ENCODE data around the gene SCN1A. TPM values are rescaled to one million over a fixed set of nuclear protein-coding genes. Genes with fewer than 3 reads are reported as not detected.

The SCN1A gene
- total and polyA plus RNA-seq, 2 of the 4 experiments (the other 2 are of a cell fraction): under 0.01 TPM; not detected in 1

DNA sequence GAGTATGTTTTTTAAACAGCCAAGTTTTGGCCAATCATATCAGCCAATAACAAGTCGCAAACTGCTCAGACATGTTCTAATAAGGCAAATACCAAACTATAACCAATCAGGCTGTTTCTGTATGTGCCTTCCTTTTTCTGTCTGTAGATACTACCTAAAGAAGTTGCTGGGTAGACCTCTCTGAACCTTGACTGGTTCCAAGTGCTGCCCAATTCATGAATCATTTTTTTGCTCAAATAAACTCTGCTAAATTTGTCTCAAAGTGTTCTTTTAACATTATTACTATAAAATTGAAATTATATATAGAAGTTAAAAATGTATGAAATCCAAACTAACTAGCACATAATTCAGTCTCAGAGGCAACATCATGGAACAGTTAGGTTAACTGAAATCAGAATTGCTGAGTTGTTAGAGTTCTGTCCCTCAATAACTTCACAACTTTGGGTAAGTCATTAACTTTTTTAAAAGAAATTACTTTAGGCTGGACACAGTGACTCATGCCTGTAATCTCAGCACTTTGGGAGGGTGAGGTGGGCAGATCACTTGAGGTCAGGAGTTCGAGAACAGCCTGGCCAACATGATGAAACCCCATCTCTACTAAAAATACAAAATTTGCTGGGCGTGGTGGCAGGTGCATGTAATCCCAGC, 169.4 kb downstream of the SCN1A start:
- Histone ChIP-seq H3K27ac (ENCODE audit: insufficient read depth, low read length) (no peak overlapping the region), H2BK5ac (ENCODE audit: low read depth, low read length, poor library complexity, severe bottlenecking) (no peak overlapping the region), H4K8ac (ENCODE audit: low read depth in 2 of 2, low read length in 2 of 2) (no peak overlapping the region), H3K79me1 (ENCODE audit: low read depth in 1 of 2, low read length in 2 of 2) (no peaks in the 10 kb centered on the region), H2AK5ac (ENCODE audit: low read depth, low read length) (no peak overlapping the region), H4K5ac (ENCODE audit: low read depth, low read length) (no peak overlapping the region), H3K36me3 (ENCODE audit: control insufficient read depth, insufficient read depth, low read length) (no peaks in the 10 kb centered on the region), H2BK120ac (ENCODE audit: low read depth, low read length) (no peak overlapping the region), H2BK20ac (ENCODE audit: low read depth, low read length) (no peak overlapping the region), H3K14ac (replicated peaks; ENCODE audit: low read depth, low read length) (no peak overlapping the region), H3K9me3 (ENCODE audit: control insufficient read depth, insufficient read depth, low read length) (no peaks in the 10 kb centered on the region), H3K9me1 (ENCODE audit: insufficient read depth, low read length) (no peaks in the 10 kb centered on the region), H4K91ac (ENCODE audit: insufficient read depth, low read depth, low read length) (no peak overlapping the region), H3K18ac (ENCODE audit: low read depth, low read length) (no peak overlapping the region), H2BK15ac (ENCODE audit: low read depth, low read length) (no peak overlapping the region), H3K56ac (ENCODE audit: extremely low read depth, insufficient read depth, low read length) (no peak overlapping the region), H4K20me1 (ENCODE audit: insufficient read depth, low read length) (no peaks in the 10 kb centered on the region), H2AK9ac (replicated peaks; ENCODE audit: low read depth, low read length, poor library complexity) (no peak overlapping the region), H3K23ac (ENCODE audit: low read depth, low read length) (no peak overlapping the region), H3K4me2 (ENCODE audit: low read depth, low read length) (no peak overlapping the region), H3K4me3 (ENCODE audit: insufficient read depth, low read depth, low read length) (no peak overlapping the region), H3K9ac (ENCODE audit: low read depth, low read length) (no peak overlapping the region), H3K27me3 (ENCODE audit: control insufficient read depth, insufficient read depth, low read length) (no peaks in the 10 kb centered on the region), H3K4ac (ENCODE audit: low read depth, low read length) (no peak overlapping the region), H2AFZ (replicated peaks; ENCODE audit: low read length, poor library complexity) (no peak overlapping the region), H3K4me1 (ENCODE audit: control insufficient read depth, insufficient read depth, low read length) (no peaks in the 10 kb centered on the region)
- DNase-seq (no peak), ATAC-seq (ENCODE audit: low read depth) (no peak)
- CTCF ChIA-PET: interaction anchor here (0.8 kb wide), 1 partner anchor 13 kb away, joined by 4 read pairs; no protein-coding TSS in a partner anchor
- BruUV-seq (replicated peaks): no TSS peak
- dilution Hi-C loops (cut with HindIII; ENCODE audit: low sequenced_read_pairs, unreplicated experiment): no loop called here
- WGBS, 2 experiments (ENCODE audit: extremely low coverage in 2 of 2, insufficient read length in 1 of 2): no CpG with 5 or more reads among the region's 3 CpGs
- intact Hi-C loops (cut with micrococcal nuclease): no loop called here
- in situ Hi-C loops (cut with MboI; ENCODE audit: low sequenced_read_pairs): loop anchor here (25.0 kb wide), 1 partner anchor 454 kb away; no protein-coding TSS in a partner anchor
- POLR2A ChIA-PET (ENCODE audit: unreplicated experiment): no interaction called here
- no peak for TF ChIP-seq CEBPB (IDR thresholded peaks at IDR 0.05; ENCODE audit: low read depth, low read length)
- TF ChIP-seq BHLHE40 (IDR thresholded peaks at IDR 0.05; ENCODE audit: low read depth, low read length): no peak
- TF ChIP-seq MXI1 (IDR thresholded peaks at IDR 0.05; ENCODE audit: borderline replicate concordance, low read depth, low read length): no peak
- TF ChIP-seq RAD21 (IDR thresholded peaks at IDR 0.05; ENCODE audit: low read length): no peak
- no peak for TF ChIP-seq RCOR1 (IDR thresholded peaks at IDR 0.05; ENCODE audit: insufficient replicate concordance, low read length)
- TF ChIP-seq NFE2L2 (IDR thresholded peaks at IDR 0.05; ENCODE audit: low read depth, low read length): no peak
- TF ChIP-seq, protein P1, sequence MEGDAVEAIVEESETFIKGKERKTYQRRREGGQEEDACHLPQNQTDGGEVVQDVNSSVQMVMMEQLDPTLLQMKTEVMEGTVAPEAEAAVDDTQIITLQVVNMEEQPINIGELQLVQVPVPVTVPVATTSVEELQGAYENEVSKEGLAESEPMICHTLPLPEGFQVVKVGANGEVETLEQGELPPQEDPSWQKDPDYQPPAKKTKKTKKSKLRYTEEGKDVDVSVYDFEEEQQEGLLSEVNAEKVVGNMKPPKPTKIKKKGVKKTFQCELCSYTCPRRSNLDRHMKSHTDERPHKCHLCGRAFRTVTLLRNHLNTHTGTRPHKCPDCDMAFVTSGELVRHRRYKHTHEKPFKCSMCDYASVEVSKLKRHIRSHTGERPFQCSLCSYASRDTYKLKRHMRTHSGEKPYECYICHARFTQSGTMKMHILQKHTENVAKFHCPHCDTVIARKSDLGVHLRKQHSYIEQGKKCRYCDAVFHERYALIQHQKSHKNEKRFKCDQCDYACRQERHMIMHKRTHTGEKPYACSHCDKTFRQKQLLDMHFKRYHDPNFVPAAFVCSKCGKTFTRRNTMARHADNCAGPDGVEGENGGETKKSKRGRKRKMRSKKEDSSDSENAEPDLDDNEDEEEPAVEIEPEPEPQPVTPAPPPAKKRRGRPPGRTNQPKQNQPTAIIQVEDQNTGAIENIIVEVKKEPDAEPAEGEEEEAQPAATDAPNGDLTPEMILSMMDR (conservative IDR thresholded peaks at IDR 0.05; ENCODE audit: low read depth, low read length): no peak
- TF ChIP-seq MAFK (IDR thresholded peaks at IDR 0.05; ENCODE audit: low read depth, low read length): no peak
- TF ChIP-seq RFX5 (IDR thresholded peaks at IDR 0.05; ENCODE audit: low read depth, low read length): no peak
- no peak for TF ChIP-seq MAZ (IDR thresholded peaks at IDR 0.05; ENCODE audit: borderline replicate concordance, low read depth, low read length)
